SH-SY5Y (cell line): ENCODE measurements around the gene FAM174C.

Source experiments
- GATA2 ChIP-seq: IDR thresholded peaks from 2 replicates; pipeline ENCODE4 v1.6.1; 2011; ENCODE audit warnings: mild to moderate bottlenecking, low read depth, low read length
- GATA3 ChIP-seq: IDR thresholded peaks from 2 replicates; pipeline ENCODE4 v1.6.1; 2011; ENCODE audit warnings: low read depth, mild to moderate bottlenecking, low read length, moderate library complexity

GRCh38 chr19:1283207-1283916 is 8.0 kb downstream of the FAM174C start:
- TF ChIP-seq GATA3 (no peak), GATA2 (no peak)
